GM18867 (cell line): ENCODE data around the gene IKZF1.

Source experiments
- ATAC-seq: cut with Tn5 transposase; IDR thresholded peaks from one replicate; pipeline ENCODE4 v1.9.1; 2021; ENCODE audit warnings: mild to moderate bottlenecking, moderate library complexity; ENCODE audit not compliant: unreplicated experiment

IKZF1 gene

DNA sequence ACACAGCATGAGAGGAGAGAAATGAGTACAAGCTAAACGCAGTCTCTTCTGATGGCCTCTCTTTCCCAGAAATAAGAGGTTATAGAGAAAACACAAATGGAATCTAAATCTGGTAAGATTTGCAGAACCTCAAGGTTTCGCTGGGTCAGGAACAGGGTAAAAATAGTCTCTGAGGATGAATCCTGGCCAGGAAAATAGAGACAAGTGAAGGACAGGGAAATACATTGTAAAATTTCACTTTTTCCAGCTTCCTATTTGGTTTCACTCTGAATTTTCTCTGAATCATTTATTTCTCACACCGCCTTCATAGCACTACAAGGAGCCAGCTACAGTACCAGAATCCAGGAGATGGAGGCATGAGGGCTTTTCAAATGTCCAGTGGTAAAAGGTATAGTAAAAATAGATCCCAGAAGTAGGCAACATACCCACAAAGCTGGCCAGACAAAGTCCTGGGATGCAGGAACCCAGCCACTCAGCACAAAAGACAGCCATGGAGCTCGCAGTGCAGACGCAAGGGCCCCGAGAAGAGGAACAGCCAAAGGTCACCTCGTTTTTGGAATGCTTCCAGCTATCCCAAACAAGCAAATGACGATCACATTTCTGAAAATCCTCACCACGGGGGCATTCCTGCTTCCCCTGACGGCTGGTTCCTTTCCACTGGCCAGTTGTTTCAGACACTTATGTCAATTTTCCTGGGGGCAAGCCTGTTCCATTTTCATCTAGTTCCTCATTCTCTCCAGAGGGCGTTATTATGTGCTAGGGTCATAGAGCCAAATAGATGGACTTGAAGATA is 21.5 kb upstream of the IKZF1 start:
- no peak for ATAC-seq

DNA sequence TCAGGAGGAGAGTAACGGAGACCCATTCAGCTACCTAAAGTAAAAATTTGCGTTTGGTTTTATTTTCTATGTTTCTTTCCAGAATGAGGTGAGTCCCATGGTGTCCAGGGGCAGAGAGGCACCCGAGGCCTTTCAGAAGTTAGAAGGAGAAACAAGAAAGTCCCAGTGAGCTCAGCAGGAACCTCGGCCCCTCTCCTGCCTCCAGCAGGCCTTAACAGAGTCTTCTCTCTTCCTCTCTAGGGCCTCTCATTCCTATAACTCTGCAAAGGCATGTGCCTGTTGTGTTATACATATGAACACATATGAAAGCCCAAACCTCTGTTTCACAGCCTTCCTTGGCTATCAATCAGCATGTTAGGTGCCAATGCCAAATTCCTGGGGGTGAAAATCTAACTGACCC is 20.8 kb upstream of the IKZF1 start:
- ATAC-seq, result no peak

DNA sequence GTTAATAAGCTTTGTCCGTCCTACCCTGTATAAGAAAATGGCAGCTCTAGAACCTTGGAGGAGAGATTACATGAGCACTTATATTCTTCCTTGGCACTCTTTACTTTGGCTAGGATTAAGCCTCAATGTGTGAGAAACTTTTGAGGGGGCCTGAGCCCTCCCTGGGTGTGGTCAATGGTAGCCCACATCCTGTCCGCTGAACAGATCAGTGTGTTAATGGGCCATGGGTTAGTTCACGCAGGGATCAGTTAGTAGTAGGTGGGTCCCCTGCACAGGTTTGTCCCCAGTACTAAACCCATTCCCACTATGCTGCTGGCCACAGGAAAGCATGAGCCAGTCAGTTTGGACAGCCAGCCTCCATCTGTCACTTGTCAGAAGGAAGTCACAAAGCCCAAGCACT is 20.2 kb upstream of the IKZF1 start:
- ATAC-seq, result no peak

GRCh38 chr7:50285269-50285668 is 19.2 kb upstream of the IKZF1 start:
- ATAC-seq, result no peak

DNA sequence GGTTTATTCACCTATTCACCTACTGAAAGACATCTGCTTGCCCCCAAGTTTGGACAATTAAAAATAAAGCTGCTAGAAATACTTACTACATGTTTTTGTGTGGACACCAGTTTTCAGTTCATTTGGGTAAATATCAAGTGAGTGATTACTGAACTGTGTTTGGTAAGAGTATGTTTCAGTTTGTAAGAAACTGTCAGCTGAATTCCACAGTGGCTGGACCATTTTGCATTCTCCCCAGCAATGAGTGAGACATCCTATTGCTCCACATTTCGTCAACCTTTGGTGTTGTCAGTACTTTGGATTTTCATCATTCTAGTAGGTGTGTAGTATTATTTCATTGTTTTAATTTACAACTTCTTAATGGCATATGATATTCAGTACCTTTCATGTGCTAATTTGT is 17.4 kb upstream of the IKZF1 start:
- no peak for ATAC-seq

DNA sequence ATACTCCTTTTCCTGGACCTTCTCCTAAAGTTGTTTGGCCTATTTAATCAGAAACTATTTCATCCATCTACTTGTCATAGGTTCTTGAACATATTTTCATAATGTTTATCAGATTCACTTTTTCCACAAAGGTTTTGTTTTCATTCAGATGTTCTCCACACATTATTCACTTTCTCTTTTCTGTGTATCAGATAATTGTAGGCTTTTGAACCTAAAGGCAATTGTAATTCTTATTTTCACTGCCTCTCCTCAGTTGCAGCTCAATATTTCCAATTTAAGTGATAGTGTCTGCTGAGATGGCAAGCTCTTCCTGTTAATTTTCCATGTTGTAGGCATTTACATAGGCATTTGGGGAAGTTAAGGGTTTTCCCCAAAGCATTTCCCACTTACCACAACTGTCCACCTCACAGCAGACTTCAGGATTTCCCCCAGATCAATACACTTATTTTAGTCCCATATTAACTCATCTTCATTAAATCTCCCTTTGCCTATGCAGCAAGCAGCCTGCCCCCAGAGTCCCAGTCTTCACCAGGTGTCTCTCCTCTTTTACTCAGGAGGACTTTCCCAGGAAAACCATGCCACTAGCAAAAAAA is 12.3 kb upstream of the IKZF1 start:
- ATAC-seq, result no peak

- peak; percentile 57 for ATAC-seq
These were observed 11.8 kb upstream of the IKZF1 start for GRCh38 chr7:50292763-50293162.

DNA sequence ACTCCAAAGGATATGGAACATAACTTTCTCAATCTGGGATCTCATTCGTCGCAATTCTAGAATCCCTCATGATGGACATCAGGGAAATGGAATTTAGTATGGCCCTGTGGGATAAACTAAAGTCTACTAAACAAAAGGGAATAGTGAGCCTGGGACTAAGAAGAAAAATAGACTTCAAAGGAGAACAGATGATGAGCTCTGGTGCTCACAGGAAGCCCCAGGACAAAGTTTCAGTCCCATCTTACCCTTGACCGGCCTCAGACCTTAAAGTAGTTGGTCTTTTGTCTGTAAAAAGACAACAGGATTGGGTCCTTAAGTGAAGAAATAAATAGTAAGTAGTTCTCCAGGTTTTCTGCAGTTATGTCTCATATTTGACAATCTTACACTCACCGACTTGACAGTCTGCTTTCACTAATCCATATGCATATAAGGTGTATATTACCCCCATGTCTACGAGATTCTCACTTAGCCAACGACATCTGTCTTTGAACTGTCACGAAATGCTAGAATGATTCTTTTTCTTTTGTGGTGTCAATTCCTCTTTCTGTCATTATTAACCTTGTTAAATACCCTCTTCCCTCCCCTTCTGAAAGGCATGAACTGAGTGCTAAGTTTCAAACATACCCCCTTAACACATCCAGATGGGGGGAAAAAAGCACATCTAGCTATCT is 10.9 kb upstream of the IKZF1 start:
- peak; percentile 78 for ATAC-seq

GRCh38 chr7:50295133-50295532 is 9.4 kb upstream of the IKZF1 start:
- ATAC-seq, result no peak

DNA sequence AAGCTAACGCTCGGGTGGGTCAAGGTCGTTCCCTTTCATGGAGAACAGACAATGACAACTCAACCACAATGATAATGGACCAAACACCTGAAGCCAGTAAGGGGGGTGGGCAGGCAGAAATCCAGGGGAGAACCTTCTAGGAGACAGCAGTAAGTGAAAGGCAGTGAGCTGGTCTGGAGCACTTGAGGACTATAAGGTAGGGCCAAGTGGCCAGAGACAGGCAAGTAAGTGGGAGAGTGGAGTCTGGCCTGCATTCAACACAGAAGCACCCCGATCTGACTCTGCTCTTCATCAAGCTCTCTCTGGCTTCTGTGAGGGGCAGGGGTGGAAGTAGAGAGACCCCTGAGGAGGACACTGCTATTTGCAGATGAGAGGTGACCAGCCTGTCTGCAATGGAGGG is 7.7 kb upstream of the IKZF1 start:
- ATAC-seq, result no peak

DNA sequence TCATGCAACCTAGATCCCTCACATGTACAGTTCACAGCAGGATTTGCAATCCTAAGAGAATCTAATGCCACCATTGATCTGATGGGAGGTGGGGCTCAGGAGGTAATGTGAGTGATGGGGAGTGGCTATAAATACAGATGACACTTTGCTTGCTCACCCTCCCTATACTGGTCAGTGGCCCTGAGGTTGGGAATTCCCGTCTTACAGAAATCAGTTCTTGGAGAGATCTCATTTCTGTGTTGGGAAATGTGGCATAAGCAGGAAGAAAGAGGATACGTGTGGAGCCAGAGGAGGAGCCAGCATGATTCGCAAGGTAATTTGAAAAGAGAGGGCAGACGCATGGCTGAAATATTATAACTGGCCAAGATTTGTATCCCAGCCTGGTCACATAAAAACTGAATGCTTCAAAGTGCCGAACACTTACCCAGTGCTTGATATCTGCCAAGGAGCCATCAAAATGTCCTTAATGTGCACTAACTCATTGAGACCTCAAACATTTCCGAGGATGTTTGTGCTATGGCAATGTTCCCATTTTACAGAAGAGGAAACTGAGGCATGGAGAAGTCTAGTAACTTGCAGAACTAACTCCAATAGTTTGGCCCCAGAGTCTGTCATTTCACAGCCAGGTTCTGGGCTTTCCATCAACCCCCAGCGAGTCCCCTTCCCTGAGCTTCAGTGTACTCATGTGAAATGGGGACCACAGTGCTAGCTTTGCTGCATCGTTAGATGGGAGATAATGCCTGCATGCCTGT is 5.5 kb upstream of the IKZF1 start:
- no peak for ATAC-seq

DNA sequence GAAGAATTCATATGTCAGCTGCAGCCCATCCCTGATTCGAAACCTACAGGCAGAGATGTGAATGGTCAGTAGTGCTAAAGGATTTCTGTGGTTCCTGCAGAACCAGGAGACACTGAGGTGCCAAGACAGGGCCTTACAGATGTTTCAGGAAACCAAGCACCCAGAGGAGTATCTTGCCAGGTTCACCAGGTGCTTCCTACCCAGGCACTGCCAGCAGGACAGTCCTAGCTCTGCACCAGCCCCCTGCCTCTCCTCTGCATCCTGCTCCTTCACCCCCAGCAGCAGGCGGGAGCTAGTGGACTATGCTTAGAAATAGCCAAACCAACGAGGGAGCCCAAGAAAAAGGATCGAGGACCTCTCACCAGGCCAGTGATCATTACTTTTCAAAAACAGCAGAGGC is 4.2 kb upstream of the IKZF1 start:
- no peak for ATAC-seq

GRCh38 chr7:50302486-50303334 is 1.8 kb upstream of the IKZF1 start:
- no peak for ATAC-seq

DNA sequence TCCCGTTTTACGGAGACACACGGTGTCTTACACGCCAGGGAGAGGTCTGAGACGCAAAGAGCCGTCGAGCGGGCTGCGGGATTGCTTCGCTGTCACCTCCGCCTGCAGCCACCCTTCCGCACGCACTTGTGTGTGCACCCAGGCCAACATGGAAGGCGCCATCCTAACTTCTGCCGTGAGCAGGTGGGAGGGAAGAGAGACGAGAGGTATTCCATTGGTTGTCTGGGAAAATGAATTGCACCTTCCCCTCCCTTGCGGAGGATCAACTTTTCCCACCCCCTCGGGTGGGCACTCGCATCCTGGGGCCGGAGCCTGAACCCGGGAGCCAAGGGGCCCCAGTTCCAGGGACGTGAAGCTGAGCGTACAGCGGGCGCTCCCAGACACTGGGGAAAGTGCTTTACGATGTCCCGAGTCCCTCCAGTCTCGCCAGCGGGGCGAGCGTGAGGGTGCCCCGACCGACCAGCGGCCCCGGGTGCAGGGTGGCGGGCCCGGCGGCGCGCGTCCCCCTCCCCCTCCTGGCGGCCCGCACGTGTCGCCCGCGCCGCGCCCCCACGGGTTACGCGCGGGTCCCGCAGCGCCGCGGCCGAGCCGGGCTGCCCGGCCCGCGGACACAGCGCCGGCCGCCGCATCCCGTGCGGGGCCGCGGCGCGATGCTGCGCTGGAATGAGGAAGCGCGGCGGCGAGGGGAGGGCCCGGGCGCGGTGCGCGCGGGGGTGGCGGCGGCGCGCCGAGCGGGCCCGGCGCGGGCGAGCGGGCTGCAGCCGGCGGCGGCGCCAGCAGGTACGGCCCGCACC is 984 bp upstream of the IKZF1 start:
- ATAC-seq, result peak; percentile 30

GRCh38 chr7:50304911-50305582 is 531 bp downstream of the IKZF1 start:
- ATAC-seq, result peak; percentile 48

DNA sequence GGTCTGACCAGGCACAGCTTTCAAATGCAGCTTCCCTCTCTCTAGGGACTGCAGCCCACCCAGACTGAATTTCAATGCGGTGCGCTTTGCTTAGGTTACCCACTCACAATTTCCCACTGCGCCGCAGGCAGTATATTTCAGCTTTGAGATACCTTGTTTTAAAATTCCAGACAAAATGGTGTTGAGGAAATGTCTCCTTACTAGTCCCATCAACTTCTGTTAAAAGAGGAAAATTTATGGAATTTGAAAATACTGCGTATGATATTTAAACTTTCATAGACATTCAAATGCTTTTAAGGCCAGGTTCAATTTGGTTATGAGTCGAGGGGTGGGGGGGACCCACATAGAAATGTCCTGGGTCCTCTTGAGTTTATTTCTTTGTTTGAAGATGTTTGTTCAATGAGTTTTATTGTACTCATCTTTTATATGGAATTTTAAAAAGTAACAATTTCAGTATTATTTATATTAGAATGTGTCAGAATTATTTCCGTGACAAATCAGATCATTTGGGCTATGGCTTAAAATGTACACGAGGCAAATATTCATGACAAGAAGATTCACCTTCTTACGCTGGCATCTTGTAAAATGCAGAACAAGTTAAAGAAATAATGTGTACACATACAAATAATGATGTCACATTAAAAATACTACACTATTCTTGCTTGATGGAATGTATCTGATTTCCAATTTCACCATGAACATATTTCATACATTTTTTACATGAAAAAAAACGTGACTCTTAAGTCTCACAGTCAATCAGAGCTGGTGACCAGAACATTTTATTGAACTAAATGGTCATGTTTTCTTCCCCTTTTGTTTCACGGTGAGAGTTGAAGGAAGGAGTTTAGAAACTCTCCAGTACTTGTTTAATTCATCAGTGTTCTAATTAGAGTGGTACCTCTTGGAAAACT is 1.3 kb downstream of the IKZF1 start:
- ATAC-seq, result no peak

DNA sequence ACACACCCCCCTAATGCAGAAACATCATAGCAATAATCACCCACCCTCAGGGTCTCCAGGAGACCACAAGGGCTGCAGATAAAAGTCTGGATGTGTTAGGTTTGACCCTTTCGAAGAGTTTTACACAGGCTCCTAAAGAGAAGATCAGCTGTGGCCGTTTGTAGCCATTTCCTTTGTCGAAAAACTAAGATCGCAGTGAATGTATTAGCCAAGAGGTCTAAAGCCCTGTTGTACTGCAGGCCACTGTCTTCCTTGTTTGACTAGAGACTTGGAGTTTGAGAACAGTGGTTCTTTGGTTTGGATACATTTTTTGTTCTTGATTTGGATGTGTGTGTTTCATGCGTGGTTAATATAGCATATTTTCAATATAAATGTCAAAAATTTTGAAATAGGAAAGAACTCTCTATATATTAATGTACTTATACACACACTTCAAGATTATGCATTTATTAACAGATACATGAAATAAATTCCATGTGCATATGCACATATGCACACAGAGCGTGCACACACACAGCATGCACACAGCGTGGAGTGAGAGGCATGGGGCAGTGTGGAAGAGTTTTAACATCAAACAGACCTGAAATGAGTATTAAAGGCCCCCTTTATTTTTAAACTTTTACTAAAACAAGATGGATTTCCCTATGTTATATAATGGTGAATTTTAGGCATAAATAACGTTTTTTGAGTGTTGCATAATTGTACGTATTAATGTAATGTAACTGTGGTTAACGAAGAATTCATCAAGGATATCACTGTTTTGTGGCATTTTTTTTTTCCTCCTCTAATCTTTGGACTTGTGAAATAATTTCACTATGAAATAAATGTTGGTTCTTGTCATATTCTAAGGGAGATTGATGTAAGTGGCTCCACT is 2.2 kb downstream of the IKZF1 start:
- no peak for ATAC-seq
